Measurements from ENCODE around the gene DMBX1. TPM values are rescaled to one million over a fixed set of nuclear protein-coding genes. Genes with fewer than 3 reads are reported as not detected.
A peak's percentile ranks its signal among the peaks of the same experiment; 100 is the strongest.

The DMBX1 gene
- polyA plus RNA-seq, 1 donor from 2014 or later = 0.28 TPM

- Histone ChIP-seq H3K27ac (ENCODE audit: low read length) (no peak overlapping the region), H4K20me1 (ENCODE audit: insufficient read depth) (no peaks in the 10 kb centered on the region), H3F3A (ENCODE audit: insufficient read depth, low read length, poor library complexity, severe bottlenecking) (no peaks in the 10 kb centered on the region), H2AFZ (ENCODE audit: low read depth, low read length) (no peak overlapping the region), H3K9ac (ENCODE audit: low read length) (no peak overlapping the region), H3K27me3 (ENCODE audit: insufficient read depth, low read depth, low read length) (peaks cover 37% of the 10 kb centered on the region), H3K4me2 (ENCODE audit: low read length) (no peak overlapping the region), H3K9me2 (ENCODE audit: insufficient read depth, low read length) (no peaks in the 10 kb centered on the region), H3K4me3 (ENCODE audit: low read length) (no peak overlapping the region), H3K36me3 (ENCODE audit: insufficient read depth, low read length) (no peaks in the 10 kb centered on the region), H3K9me3 (ENCODE audit: low read length) (no peaks in the 10 kb centered on the region), H3K79me2 (replicated peaks; ENCODE audit: insufficient read depth, low read length) (no peaks in the 10 kb centered on the region)
- TF ChIP-seq CTCF (IDR thresholded peaks at IDR 0.05; ENCODE audit: poor library complexity, severe bottlenecking) = peak; percentile 79
- no peak for TF ChIP-seq MXI1 (conservative IDR thresholded peaks at IDR 0.05; ENCODE audit: poor library complexity, severe bottlenecking)
- no peak for TF ChIP-seq EP300 (conservative IDR thresholded peaks at IDR 0.05; ENCODE audit: poor library complexity, severe bottlenecking)
- no peak for TF ChIP-seq POLR2AphosphoS5 (IDR thresholded peaks at IDR 0.05)
- peak; percentile 64 for TF ChIP-seq SMC3 (conservative IDR thresholded peaks at IDR 0.05; ENCODE audit: poor library complexity)
- TF ChIP-seq, protein P1, sequence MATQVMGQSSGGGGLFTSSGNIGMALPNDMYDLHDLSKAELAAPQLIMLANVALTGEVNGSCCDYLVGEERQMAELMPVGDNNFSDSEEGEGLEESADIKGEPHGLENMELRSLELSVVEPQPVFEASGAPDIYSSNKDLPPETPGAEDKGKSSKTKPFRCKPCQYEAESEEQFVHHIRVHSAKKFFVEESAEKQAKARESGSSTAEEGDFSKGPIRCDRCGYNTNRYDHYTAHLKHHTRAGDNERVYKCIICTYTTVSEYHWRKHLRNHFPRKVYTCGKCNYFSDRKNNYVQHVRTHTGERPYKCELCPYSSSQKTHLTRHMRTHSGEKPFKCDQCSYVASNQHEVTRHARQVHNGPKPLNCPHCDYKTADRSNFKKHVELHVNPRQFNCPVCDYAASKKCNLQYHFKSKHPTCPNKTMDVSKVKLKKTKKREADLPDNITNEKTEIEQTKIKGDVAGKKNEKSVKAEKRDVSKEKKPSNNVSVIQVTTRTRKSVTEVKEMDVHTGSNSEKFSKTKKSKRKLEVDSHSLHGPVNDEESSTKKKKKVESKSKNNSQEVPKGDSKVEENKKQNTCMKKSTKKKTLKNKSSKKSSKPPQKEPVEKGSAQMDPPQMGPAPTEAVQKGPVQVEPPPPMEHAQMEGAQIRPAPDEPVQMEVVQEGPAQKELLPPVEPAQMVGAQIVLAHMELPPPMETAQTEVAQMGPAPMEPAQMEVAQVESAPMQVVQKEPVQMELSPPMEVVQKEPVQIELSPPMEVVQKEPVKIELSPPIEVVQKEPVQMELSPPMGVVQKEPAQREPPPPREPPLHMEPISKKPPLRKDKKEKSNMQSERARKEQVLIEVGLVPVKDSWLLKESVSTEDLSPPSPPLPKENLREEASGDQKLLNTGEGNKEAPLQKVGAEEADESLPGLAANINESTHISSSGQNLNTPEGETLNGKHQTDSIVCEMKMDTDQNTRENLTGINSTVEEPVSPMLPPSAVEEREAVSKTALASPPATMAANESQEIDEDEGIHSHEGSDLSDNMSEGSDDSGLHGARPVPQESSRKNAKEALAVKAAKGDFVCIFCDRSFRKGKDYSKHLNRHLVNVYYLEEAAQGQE (IDR thresholded peaks at IDR 0.05; ENCODE audit: borderline replicate concordance) = no peak
- peak; percentile 43 for TF ChIP-seq RAD21 (conservative IDR thresholded peaks at IDR 0.05)
- TF ChIP-seq TAF1 (IDR thresholded peaks at IDR 0.05; ENCODE audit: low read depth) = no peak
- TF ChIP-seq EZH2 (IDR thresholded peaks at IDR 0.05; ENCODE audit: borderline replicate concordance, insufficient read depth, low read length, poor library complexity, severe bottlenecking) = no peak
These were observed 47.1 kb upstream of the DMBX1 start for GRCh38 chr1:46442317-46443161.

DNA sequence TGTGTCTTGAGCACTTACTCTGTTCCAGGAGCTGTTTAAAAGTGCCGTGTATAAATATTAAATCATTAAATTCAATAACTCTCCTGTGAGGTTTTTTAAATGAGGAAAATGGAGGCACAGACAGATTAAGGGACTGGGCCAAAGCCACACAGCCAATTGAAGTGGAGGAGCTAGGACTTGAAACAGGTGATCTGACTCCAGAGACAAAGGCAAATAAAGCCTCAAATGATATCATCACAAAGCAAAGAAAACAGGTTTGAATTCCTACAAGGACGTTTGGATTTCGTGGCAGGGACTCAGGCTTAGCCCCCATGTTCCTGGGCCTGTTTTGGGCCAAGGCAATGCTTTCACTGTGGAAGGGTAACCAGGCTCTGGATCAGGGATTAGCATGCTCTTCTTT, 45.2 kb upstream of the DMBX1 start:
- no peaks in the 10 kb centered on the region for H4K20me1 ChIP-seq (ENCODE audit: insufficient read depth)
- TF ChIP-seq TAF1 (IDR thresholded peaks at IDR 0.05; ENCODE audit: low read depth) = no peak
- no peaks in the 10 kb centered on the region for H3K79me2 ChIP-seq (replicated peaks; ENCODE audit: insufficient read depth, low read length)
- H3K9ac ChIP-seq (ENCODE audit: low read length) = no peak overlapping the region
- no peaks in the 10 kb centered on the region for H3F3A ChIP-seq (ENCODE audit: insufficient read depth, low read length, poor library complexity, severe bottlenecking)
- H3K27ac ChIP-seq (ENCODE audit: low read length) = no peak overlapping the region
- no peak overlapping the region for H2AFZ ChIP-seq (ENCODE audit: low read depth, low read length)
- H3K9me2 ChIP-seq (ENCODE audit: insufficient read depth, low read length) = no peaks in the 10 kb centered on the region
- peaks cover 57% of the 10 kb centered on the region for H3K27me3 ChIP-seq (ENCODE audit: insufficient read depth, low read depth, low read length)
- no peak overlapping the region for H3K4me3 ChIP-seq (ENCODE audit: low read length)
- H3K4me2 ChIP-seq (ENCODE audit: low read length) = no peak overlapping the region
- H3K36me3 ChIP-seq (ENCODE audit: insufficient read depth, low read length) = no peaks in the 10 kb centered on the region
- no peaks in the 10 kb centered on the region for H3K9me3 ChIP-seq (ENCODE audit: low read length)

All from neural cell (in vitro differentiated cells).